Activated CD4-positive, alpha-beta T cell treated with anti-CD3 and anti-CD28 coated beads, Interleukin-2, Interleukin-6, amounts not matched to agents 100 ng/mL and 50 ng/mL, durations not matched to agents 16 hours and 8 hours (primary cell): ENCODE results near the gene SCRN2.

Experiments used
- DNase-seq: peaks from one replicate; pipeline ENCODE4 v3.0.0-alpha.2; 2020

The SCRN2 gene

GRCh38 chr17:47871048-47871447 is 30.0 kb upstream of the SCRN2 start:
- DNase-seq: no peak

GRCh38 chr17:47870056-47870455 is 29.0 kb upstream of the SCRN2 start:
- DNase-seq: no peak

- DNase-seq: no peak
Measured at GRCh38 chr17:47869114-47869513, 28.0 kb upstream of the SCRN2 start.

- no peak for DNase-seq
Measured at GRCh38 chr17:47867813-47868533, 26.9 kb upstream of the SCRN2 start.

GRCh38 chr17:47866941-47867340 is 25.9 kb upstream of the SCRN2 start:
- no peak for DNase-seq

GRCh38 chr17:47864791-47865216 is 23.7 kb upstream of the SCRN2 start:
- DNase-seq: peak; percentile 57

GRCh38 chr17:47862621-47863440 is 21.8 kb upstream of the SCRN2 start:
- no peak for DNase-seq

- no peak for DNase-seq
Measured at GRCh38 chr17:47860386-47860785, 19.3 kb upstream of the SCRN2 start.

GRCh38 chr17:47857551-47858455 is 16.7 kb upstream of the SCRN2 start:
- DNase-seq: no peak

GRCh38 chr17:47856830-47857229 is 15.8 kb upstream of the SCRN2 start:
- DNase-seq: no peak

- no peak for DNase-seq
Measured at GRCh38 chr17:47855737-47856136, 14.7 kb upstream of the SCRN2 start.

- DNase-seq: no peak
Measured at GRCh38 chr17:47853616-47854015, 12.5 kb upstream of the SCRN2 start.

- no peak for DNase-seq
Measured at GRCh38 chr17:47852113-47852949, 11.3 kb upstream of the SCRN2 start.

GRCh38 chr17:47851764-47852112 is 10.7 kb upstream of the SCRN2 start:
- DNase-seq: no peak

GRCh38 chr17:47850692-47851573 is 9.9 kb upstream of the SCRN2 start, which contains the start of gene SP6:
Gene SP6 (minus strand): TSS chr17:47851163. CDS start chr17:47848429, 2,734 bp downstream.
- DNase-seq: peak; percentile 57

- no peak for DNase-seq
Measured at GRCh38 chr17:47850373-47850691, 9.3 kb upstream of the SCRN2 start.

GRCh38 chr17:47848198-47848513 is 7.1 kb upstream of the SCRN2 start:
- no peak for DNase-seq

GRCh38 chr17:47847341-47848197 is 6.5 kb upstream of the SCRN2 start:
- peak; percentile 30 for DNase-seq

GRCh38 chr17:47846716-47847340 is 5.8 kb upstream of the SCRN2 start:
- no peak for DNase-seq

GRCh38 chr17:47845716-47846075 is 4.6 kb upstream of the SCRN2 start:
- no peak for DNase-seq
